ENCODE measurements around the gene IL1RL2.

The IL1RL2 gene

DNA sequence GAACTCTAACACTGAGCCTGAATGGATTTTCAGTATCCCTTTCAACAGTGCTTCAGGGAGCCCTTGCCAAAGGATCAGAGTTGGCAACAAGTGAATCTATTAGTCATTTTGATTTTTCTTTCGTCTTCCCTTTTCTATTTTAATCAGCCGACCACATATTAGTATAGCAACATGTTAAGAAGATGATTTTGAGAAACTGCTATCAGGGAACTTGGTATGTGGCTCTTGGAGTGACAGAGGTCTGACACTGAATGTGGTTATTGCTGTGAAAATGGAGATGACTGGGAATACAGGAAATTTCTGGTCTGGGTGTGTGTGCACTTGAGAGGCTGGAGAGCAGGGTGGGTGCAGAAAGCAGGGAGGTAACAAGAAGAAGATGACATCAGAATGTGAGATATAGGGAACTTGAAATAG is 95.9 kb downstream of the IL1RL2 start:
- TF ChIP-seq, protein P1, sequence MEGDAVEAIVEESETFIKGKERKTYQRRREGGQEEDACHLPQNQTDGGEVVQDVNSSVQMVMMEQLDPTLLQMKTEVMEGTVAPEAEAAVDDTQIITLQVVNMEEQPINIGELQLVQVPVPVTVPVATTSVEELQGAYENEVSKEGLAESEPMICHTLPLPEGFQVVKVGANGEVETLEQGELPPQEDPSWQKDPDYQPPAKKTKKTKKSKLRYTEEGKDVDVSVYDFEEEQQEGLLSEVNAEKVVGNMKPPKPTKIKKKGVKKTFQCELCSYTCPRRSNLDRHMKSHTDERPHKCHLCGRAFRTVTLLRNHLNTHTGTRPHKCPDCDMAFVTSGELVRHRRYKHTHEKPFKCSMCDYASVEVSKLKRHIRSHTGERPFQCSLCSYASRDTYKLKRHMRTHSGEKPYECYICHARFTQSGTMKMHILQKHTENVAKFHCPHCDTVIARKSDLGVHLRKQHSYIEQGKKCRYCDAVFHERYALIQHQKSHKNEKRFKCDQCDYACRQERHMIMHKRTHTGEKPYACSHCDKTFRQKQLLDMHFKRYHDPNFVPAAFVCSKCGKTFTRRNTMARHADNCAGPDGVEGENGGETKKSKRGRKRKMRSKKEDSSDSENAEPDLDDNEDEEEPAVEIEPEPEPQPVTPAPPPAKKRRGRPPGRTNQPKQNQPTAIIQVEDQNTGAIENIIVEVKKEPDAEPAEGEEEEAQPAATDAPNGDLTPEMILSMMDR (conservative IDR thresholded peaks at IDR 0.05; ENCODE audit: low read length): no peak
- DNase-seq (ENCODE audit: low read depth): no peak

DNA sequence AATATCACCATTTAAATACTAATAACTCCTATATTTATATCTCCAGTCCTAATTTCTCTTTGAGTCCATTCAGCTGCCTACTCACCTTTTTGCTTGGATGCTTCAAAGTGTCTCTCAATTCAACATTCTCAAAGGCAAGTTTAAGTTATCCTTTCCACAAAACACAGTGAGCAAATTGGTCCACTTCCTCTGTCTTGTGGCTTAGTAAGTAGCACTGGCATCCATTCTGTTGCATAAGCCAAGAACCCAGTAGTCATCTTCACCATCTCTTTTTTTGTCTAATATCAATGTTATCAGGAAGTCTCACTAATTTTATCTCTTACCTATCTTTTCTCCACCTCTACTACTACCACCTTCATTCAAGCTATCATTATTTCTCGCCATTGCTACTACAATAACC is 97.2 kb downstream of the IL1RL2 start:
- TF ChIP-seq, protein P1 (conservative IDR thresholded peaks at IDR 0.05; ENCODE audit: low read length): no peak
- DNase-seq (ENCODE audit: low read depth): no peak
- H3K4me3 ChIP-seq (ENCODE audit: low read length): no peak overlapping the region

More for the DNA sequence above, 95.9 kb downstream of the IL1RL2 start:
- H3K4me3 ChIP-seq (ENCODE audit: low read length): no peak overlapping the region

DNA sequence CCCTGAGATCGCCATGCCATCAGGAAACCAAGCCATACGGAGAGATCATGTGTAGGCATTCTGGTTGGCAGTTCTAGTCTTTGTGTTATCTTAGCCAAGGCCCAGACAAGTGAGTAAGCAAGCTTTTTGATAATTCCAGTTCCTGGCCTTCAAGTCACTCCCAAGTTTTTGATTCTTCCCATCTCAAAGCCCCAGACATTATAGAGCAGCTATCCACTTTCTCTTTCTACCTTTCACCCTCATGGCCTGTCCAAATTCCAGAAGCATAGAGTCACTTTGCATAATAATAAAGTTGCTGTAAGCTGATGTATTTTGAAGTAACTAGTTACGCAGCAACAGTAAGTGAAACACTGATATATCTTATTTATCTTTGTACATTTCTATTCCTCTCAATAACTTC is 97.8 kb downstream of the IL1RL2 start:
- DNase-seq (ENCODE audit: low read depth): no peak
- no peak overlapping the region for H3K4me3 ChIP-seq (ENCODE audit: low read length)
- TF ChIP-seq, protein P1 (conservative IDR thresholded peaks at IDR 0.05; ENCODE audit: low read length): no peak

DNA sequence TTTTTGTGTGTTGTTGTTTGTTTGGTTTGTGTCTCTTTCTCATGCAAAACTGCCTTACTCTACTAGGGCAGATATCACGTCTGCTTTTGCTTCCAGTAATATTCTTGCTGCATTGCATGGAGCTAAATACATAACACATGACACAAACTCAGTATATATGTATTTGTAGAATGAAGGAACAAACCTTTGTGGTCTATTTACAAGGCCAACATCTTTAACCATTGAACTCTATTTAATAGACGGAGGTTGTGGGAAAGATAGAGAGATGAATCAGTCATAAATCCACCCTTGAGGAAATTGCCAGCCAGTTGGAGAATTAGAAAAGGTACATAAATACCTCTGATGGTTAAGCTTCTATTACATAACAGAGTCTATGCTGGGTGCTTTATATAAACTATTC is 98.5 kb downstream of the IL1RL2 start:
- H3K4me3 ChIP-seq (ENCODE audit: low read length): no peak overlapping the region
- DNase-seq (ENCODE audit: low read depth): no peak
- TF ChIP-seq, protein P1 (conservative IDR thresholded peaks at IDR 0.05; ENCODE audit: low read length): no peak

DNA sequence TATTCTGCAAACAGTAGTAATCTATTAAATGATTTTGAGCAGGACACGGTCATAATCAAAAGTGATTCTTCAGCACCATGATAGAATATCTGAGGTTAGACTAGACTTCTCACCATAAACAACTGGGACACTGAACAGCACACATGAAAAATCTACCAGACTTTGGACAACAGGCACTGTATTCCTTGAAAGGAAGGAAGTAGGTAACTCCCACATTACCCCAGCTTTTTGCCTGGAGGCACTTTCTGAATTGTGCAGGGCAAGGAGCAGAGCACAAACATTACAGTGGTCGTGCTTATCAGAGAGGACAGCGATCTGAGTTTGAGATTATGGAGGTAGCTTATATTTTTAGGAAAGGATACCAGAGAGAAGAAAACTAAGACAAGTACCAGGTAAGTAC is 99.2 kb downstream of the IL1RL2 start:
- DNase-seq (ENCODE audit: low read depth): no peak
- TF ChIP-seq, protein P1 (conservative IDR thresholded peaks at IDR 0.05; ENCODE audit: low read length): no peak
- no peak overlapping the region for H3K4me3 ChIP-seq (ENCODE audit: low read length)

DNA sequence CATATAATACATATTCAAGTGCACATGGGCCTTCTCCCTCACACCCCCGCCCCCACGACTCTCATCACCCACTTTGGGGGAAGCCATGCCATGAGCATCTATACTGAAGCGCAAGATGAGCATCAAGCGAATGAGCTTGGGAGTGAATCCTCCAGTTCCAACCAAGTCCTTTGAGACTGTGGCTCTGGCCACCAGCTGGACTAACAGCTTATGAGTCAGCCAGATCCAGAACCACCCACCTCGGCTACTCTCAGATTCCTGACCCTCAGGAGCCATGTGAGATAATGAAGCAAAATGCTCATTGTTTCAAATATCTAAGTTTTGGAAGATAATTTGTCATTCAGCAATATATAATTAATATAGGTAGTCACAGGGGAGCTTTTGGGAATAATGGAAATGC is 102.3 kb downstream of the IL1RL2 start:
- DNase-seq (ENCODE audit: low read depth): no peak
- TF ChIP-seq, protein P1 (conservative IDR thresholded peaks at IDR 0.05; ENCODE audit: low read length): no peak
- H3K4me3 ChIP-seq (ENCODE audit: low read length): no peak overlapping the region

Data from AG10803 (cell line).